Neural progenitor cell (in vitro differentiated cells): ENCODE results near the gene MEGF8.

Experiments used
- EZH2 ChIP-seq: fragments of 200-600 bp; sonication (generic); IDR thresholded peaks from 2 replicates; pipeline ENCODE4 v1.6.1; 2017; ENCODE audit warnings: antibody characterized with exemption, mild to moderate bottlenecking, moderate library complexity
- EZH2phosphoT487 ChIP-seq: fragments of 200-600 bp; sonication (generic); IDR thresholded peaks from 2 replicates; pipeline ENCODE4 v1.6.1; 2017; ENCODE audit warnings: antibody characterized with exemption
- TF ChIP-seq, protein P1 (sequence below): fragments of 200-600 bp; sonication (generic); IDR thresholded peaks from 2 replicates; pipeline ENCODE4 v1.5.1; 2017; ENCODE audit warnings: antibody characterized with exemption, mild to moderate bottlenecking

DNA sequence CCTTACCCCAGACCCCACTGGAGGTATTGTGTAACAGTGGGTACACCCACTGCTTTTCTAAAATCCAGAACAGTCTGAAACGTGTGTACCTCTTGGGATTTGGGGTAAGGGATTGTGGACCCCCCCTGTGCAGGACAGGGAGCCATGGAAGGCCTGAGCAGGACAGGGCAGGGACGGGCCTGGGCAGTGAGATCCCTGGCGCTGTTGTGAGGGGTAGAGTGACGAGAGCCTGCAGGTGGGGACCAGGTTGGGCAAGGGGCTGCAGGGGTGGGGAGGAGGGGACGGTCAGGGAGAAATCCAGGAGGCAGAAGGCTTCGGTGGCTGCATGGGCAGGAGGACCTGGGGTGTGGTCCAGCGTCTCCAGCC is 36.1 kb downstream of the MEGF8 start:
- TF ChIP-seq, protein P1, sequence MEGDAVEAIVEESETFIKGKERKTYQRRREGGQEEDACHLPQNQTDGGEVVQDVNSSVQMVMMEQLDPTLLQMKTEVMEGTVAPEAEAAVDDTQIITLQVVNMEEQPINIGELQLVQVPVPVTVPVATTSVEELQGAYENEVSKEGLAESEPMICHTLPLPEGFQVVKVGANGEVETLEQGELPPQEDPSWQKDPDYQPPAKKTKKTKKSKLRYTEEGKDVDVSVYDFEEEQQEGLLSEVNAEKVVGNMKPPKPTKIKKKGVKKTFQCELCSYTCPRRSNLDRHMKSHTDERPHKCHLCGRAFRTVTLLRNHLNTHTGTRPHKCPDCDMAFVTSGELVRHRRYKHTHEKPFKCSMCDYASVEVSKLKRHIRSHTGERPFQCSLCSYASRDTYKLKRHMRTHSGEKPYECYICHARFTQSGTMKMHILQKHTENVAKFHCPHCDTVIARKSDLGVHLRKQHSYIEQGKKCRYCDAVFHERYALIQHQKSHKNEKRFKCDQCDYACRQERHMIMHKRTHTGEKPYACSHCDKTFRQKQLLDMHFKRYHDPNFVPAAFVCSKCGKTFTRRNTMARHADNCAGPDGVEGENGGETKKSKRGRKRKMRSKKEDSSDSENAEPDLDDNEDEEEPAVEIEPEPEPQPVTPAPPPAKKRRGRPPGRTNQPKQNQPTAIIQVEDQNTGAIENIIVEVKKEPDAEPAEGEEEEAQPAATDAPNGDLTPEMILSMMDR, result no peak
- no peak for TF ChIP-seq EZH2
- TF ChIP-seq EZH2phosphoT487, result no peak
